HEK293 (cell line): ENCODE data around the gene CSRNP2.

Source experiments
- CTCF ChIA-PET: fragments of 350-600 bp; formaldehyde crosslinking; extraction: SDS; loops from one replicate; lab custom pipeline; 2021; ENCODE audit warnings: antibody characterized with exemption; lab: Yijun Ruan, JAX
- POLR2A ChIA-PET: fragments of 300-600 bp; formaldehyde crosslinking; extraction: SDS; loops from one replicate; lab custom pipeline; 2020; ENCODE audit warnings: antibody characterized with exemption, inconsistent platforms; lab: Yijun Ruan, JAX
- H3K27ac ChIP-seq: fragments of 200-500 bp; sonication (Bioruptor generic); 2 replicates; pipeline ENCODE4 v1.5.1; 2014; ENCODE audit warnings: low read depth, low read length, control low read depth, inconsistent platforms; ENCODE audit errors: extremely low read depth
- H3K36me3 ChIP-seq, 2 experiments: fragments of 200-500 bp in 1 of 2; sonication (Bioruptor generic) in 1 of 2; 1 replicate in 1 of 2; 2 replicates in 1 of 2; pipeline ENCODE4 v1.5.1; 2014 to 2017; ENCODE audit warnings: inconsistent platforms in 2 of 2, low read length in 2 of 2; ENCODE audit not compliant: control insufficient read depth in 2 of 2, insufficient read depth in 1 of 2
- H3K4me1 ChIP-seq: fragments of 200-500 bp; sonication (Bioruptor generic); 2 replicates; pipeline ENCODE4 v1.5.1; 2014; ENCODE audit warnings: mild to moderate bottlenecking, low read length, inconsistent platforms; ENCODE audit not compliant: control insufficient read depth, insufficient read depth
- H3K4me3 ChIP-seq: 2 replicates; pipeline ENCODE4 v1.5.1; 2011; ENCODE audit warnings: low read depth, mild to moderate bottlenecking, control low read depth, low read length, moderate library complexity
- H3K9me3 ChIP-seq: fragments of 200-500 bp; sonication (Bioruptor generic); 2 replicates; pipeline ENCODE4 v1.5.1; 2014; ENCODE audit warnings: low read depth, low read length, inconsistent platforms; ENCODE audit not compliant: control insufficient read depth, insufficient read depth
- AEBP2 ChIP-seq: fragments of 450-650 bp; formaldehyde crosslinking; IDR thresholded peaks from 2 replicates; pipeline ENCODE4 v1.5.1; 2016; ENCODE audit warnings: missing biosample characterization, missing genetic modification characterization, borderline replicate concordance
- EGR2 ChIP-seq: fragments of 450-650 bp; formaldehyde crosslinking; IDR thresholded peaks from 2 replicates; pipeline ENCODE4 v1.5.1; 2016; ENCODE audit warnings: low read depth, missing biosample characterization, missing genetic modification characterization
- GLI4 ChIP-seq: fragments of 450-650 bp; formaldehyde crosslinking; IDR thresholded peaks from 2 replicates; pipeline ENCODE4 v1.5.1; 2016; ENCODE audit warnings: missing biosample characterization, missing genetic modification characterization
- GLIS2 ChIP-seq: fragments of 450-650 bp; formaldehyde crosslinking; IDR thresholded peaks from 2 replicates; pipeline ENCODE4 v1.5.1; 2016; ENCODE audit warnings: missing biosample characterization, missing genetic modification characterization
- MZF1 ChIP-seq: fragments of 450-650 bp; formaldehyde crosslinking; IDR thresholded peaks from 2 replicates; pipeline ENCODE4 v1.5.1; 2017; ENCODE audit warnings: missing biosample characterization, missing genetic modification characterization, borderline replicate concordance
- PBX3 ChIP-seq: sonication (generic); formaldehyde crosslinking; IDR thresholded peaks from 2 replicates; pipeline ENCODE4 v1.8.1; 2022; ENCODE audit warnings: mild to moderate bottlenecking, moderate library complexity, missing genetic modification reagents
- PRDM6 ChIP-seq: fragments of 450-650 bp; formaldehyde crosslinking; IDR thresholded peaks from 2 replicates; pipeline ENCODE4 v1.5.1; 2017; ENCODE audit warnings: missing biosample characterization, missing genetic modification characterization
- SCRT1 ChIP-seq: fragments of 450-650 bp; formaldehyde crosslinking; IDR thresholded peaks from 2 replicates; pipeline ENCODE4 v1.5.1; 2016; ENCODE audit warnings: missing biosample characterization, missing genetic modification characterization, borderline replicate concordance
- SCRT2 ChIP-seq: fragments of 450-650 bp; formaldehyde crosslinking; IDR thresholded peaks from 2 replicates; pipeline ENCODE4 v1.5.1; 2016; ENCODE audit warnings: missing biosample characterization, missing genetic modification characterization
- ZBTB17 ChIP-seq: fragments of 450-650 bp; formaldehyde crosslinking; IDR thresholded peaks from 2 replicates; pipeline ENCODE4 v1.5.1; 2016; ENCODE audit warnings: missing biosample characterization, missing genetic modification characterization
- ZFP37 ChIP-seq: fragments of 450-650 bp; formaldehyde crosslinking; IDR thresholded peaks from 2 replicates; pipeline ENCODE4 v1.5.1; 2016; ENCODE audit warnings: missing biosample characterization, missing genetic modification characterization
- ZNF157 ChIP-seq: fragments of 450-650 bp; formaldehyde crosslinking; IDR thresholded peaks from 2 replicates; pipeline ENCODE4 v1.5.1; 2016; ENCODE audit warnings: missing biosample characterization, missing genetic modification characterization
- ZNF2 ChIP-seq: fragments of 450-650 bp; formaldehyde crosslinking; IDR thresholded peaks from 2 replicates; pipeline ENCODE4 v1.5.1; 2016; ENCODE audit warnings: missing biosample characterization, missing genetic modification characterization
- ZNF223 ChIP-seq: fragments of 450-650 bp; formaldehyde crosslinking; IDR thresholded peaks from 2 replicates; pipeline ENCODE4 v1.5.1; 2016; ENCODE audit warnings: missing biosample characterization, missing genetic modification characterization
- ZNF426 ChIP-seq: fragments of 450-650 bp; formaldehyde crosslinking; IDR thresholded peaks from 2 replicates; pipeline ENCODE4 v1.5.1; 2017; ENCODE audit warnings: missing biosample characterization, missing genetic modification characterization, mild to moderate bottlenecking, inconsistent platforms, moderate library complexity
- ZNF514 ChIP-seq: fragments of 450-650 bp; formaldehyde crosslinking; IDR thresholded peaks from 2 replicates; pipeline ENCODE4 v1.5.1; 2016; ENCODE audit warnings: missing biosample characterization, missing genetic modification characterization
- ZNF530 ChIP-seq: fragments of 450-650 bp; formaldehyde crosslinking; IDR thresholded peaks from 2 replicates; pipeline ENCODE4 v1.5.1; 2016; ENCODE audit warnings: low read depth, missing biosample characterization, missing genetic modification characterization
- ZNF555 ChIP-seq: fragments of 450-650 bp; formaldehyde crosslinking; conservative IDR thresholded peaks from 2 replicates; pipeline ENCODE4 v1.5.1; 2017; ENCODE audit warnings: missing biosample characterization, mild to moderate bottlenecking, missing genetic modification characterization, inconsistent platforms
- ZNF560 ChIP-seq: fragments of 450-650 bp; formaldehyde crosslinking; IDR thresholded peaks from 2 replicates; pipeline ENCODE4 v1.5.1; 2017; ENCODE audit warnings: missing biosample characterization, missing genetic modification characterization, borderline replicate concordance
- ZNF561 ChIP-seq: fragments of 450-650 bp; IDR thresholded peaks from 2 replicates; pipeline ENCODE4 v1.5.1; 2018; ENCODE audit warnings: missing biosample characterization, missing genetic modification characterization, borderline replicate concordance
- ZNF580 ChIP-seq: fragments of 450-650 bp; formaldehyde crosslinking; IDR thresholded peaks from 2 replicates; pipeline ENCODE4 v1.5.1; 2016; ENCODE audit warnings: missing biosample characterization, missing genetic modification characterization
- ZNF585B ChIP-seq: fragments of 450-650 bp; formaldehyde crosslinking; IDR thresholded peaks from 2 replicates; pipeline ENCODE4 v1.5.1; 2016; ENCODE audit warnings: missing biosample characterization, missing genetic modification characterization
- ZNF777 ChIP-seq: fragments of 450-650 bp; formaldehyde crosslinking; IDR thresholded peaks from 2 replicates; pipeline ENCODE4 v1.5.1; 2017; ENCODE audit warnings: missing biosample characterization, missing genetic modification characterization, borderline replicate concordance
- ZNF792 ChIP-seq: fragments of 450-650 bp; formaldehyde crosslinking; IDR thresholded peaks from 2 replicates; pipeline ENCODE4 v1.5.1; 2016; ENCODE audit warnings: missing biosample characterization, missing genetic modification characterization
- ZXDB ChIP-seq: fragments of 450-650 bp; formaldehyde crosslinking; IDR thresholded peaks from 2 replicates; pipeline ENCODE4 v1.5.1; 2016; ENCODE audit warnings: missing biosample characterization, missing genetic modification characterization

Gene CSRNP2

GRCh38 chr12:51098611-51099010 lies 15.2 kb upstream of the CSRNP2 start:
- peaks cover 44 to 80% of the 10 kb centered on the region in 2 experiments for H3K36me3 ChIP-seq
- POLR2A ChIA-PET, result interaction anchor here (0.5 kb wide), 1 partner anchor 434 kb away, joined by 5 read pairs; no protein-coding TSS in a partner anchor
- CTCF ChIA-PET, result no interaction called here
- no peak for TF ChIP-seq ZNF561 (tag by site-specific recombination)
- TF ChIP-seq SCRT2 (tag by site-specific recombination), result no peak
- no peak for TF ChIP-seq ZBTB17 (tag by site-specific recombination)
- no peak for TF ChIP-seq GLI4 (tag by site-specific recombination)
- no peak for TF ChIP-seq EGR2 (tag by site-specific recombination)
- no peak for TF ChIP-seq ZNF426 (tag by site-specific recombination)
- TF ChIP-seq, all 188 proteins: peak for 0
- Histone ChIP-seq H3K4me1 (no peaks in the 10 kb centered on the region), H3K9me3 (no peaks in the 10 kb centered on the region), H3K27ac (no peak overlapping the region), H3K4me3 (no peak overlapping the region)

- H3K4me1 ChIP-seq, result no peaks in the 10 kb centered on the region
- ChIA-PET CTCF (interaction anchor here (0.6 kb wide), 1 partner anchor 280 kb away, joined by 6 read pairs; no protein-coding TSS in a partner anchor), POLR2A (no interaction called here)
- H3K4me3 ChIP-seq, result no peak overlapping the region
- H3K36me3 ChIP-seq, result peaks cover 28 to 36% of the 10 kb centered on the region in 2 experiments
- TF ChIP-seq ZNF777 (no peak), GLIS2 (no peak), ZNF530 (tag by site-specific recombination) (no peak), ZXDB (tag by site-specific recombination) (no peak), ZNF580 (tag by site-specific recombination) (no peak), ZNF157 (tag by site-specific recombination) (no peak), ZFP37 (no peak), ZNF560 (tag by site-specific recombination) (no peak), ZNF223 (tag by site-specific recombination) (no peak), MZF1 (no peak)
- H3K9me3 ChIP-seq, result no peaks in the 10 kb centered on the region
- H3K27ac ChIP-seq, result no peak overlapping the region
These were observed 7.4 kb upstream of the CSRNP2 start for GRCh38 chr12:51090705-51091229.

GRCh38 chr12:51087818-51088217 lies 4.4 kb upstream of the CSRNP2 start:
- Histone ChIP-seq H3K27ac (no peak overlapping the region), H3K9me3 (no peaks in the 10 kb centered on the region), H3K4me1 (no peaks in the 10 kb centered on the region), H3K4me3 (no peak overlapping the region), H3K36me3 (peaks cover 8 to 19% of the 10 kb centered on the region in 2 experiments; a peak in 2 of 3 replicates)
- TF ChIP-seq SCRT1 (tag by site-specific recombination), result no peak
- no peak for TF ChIP-seq ZNF2 (tag by site-specific recombination)
- no peak for TF ChIP-seq ZNF792 (tag by site-specific recombination)
- TF ChIP-seq PBX3, result no peak
- TF ChIP-seq ZNF514 (tag by site-specific recombination), result no peak
- no peak for TF ChIP-seq ZNF555 (tag by site-specific recombination)
- TF ChIP-seq AEBP2 (tag by site-specific recombination), result no peak
- TF ChIP-seq ZNF223 (tag by site-specific recombination), result no peak
- TF ChIP-seq PRDM6 (tag by site-specific recombination), result no peak
- TF ChIP-seq ZNF585B (tag by site-specific recombination), result no peak
- CTCF ChIA-PET, result no interaction called here
- POLR2A ChIA-PET, result no interaction called here
